ENCODE results near the gene RHOF. TPM values are rescaled to one million over a fixed set of nuclear protein-coding genes. Genes with fewer than 3 reads are reported as not detected.

The RHOF gene
- total and polyA plus RNA-seq, 2 of the 13 experiments (the other 11 are each of a cell fraction or from before 2014, with no cell fraction given) = 14.6 to 32.2 TPM

DNA sequence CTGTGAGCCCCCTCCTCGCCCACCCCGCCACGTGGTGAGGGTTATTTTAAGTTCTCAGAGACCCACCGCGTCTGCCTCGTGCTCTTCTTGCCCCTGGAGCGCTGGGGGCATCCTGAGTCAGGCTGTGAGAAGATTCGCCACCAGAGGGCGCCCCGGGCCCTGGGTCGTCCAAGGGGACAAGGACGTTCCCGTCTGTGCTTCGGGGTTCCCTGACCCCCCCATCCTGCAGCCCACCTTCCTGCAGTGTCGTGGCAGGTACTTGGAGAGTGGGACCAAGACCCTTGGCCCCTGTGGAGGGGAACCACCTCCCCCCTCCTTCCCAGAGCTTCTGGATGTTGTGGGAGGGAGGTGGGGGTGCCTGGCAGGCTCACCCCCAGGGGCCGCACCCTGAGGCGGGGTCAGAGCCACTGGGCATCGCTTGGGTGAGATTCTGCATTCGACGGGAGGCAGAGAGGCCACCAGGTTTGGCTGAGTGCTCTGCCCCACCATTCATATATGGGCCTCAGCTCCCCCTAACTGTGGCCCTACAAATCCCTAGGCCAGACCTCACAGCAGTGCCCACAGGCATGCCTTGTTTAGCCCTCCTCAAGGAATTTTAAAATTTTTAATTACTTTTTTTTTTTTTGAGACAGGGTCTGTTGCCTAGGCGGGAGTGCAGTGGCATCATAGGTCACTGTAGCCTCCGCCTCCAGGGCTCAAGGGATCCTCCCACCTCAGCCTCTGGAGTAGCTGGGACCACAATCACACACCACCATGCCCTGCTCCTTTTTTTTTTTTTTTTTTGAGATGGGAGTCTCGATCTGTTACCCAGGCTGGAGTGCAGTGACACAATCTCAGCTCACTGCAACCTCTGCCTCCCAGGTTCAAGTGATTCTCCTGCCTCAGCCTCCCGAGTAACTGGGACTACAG lies 17.0 kb downstream of the RHOF start (continued):
- TF ChIP-seq EP300 (IDR thresholded peaks at IDR 0.05; ENCODE audit: low read depth in 2 of 2, low read length in 2 of 2) (no peak), EP300 (CRISPR knock-in tag; IDR thresholded peaks at IDR 0.05; ENCODE audit: borderline replicate concordance) (no peak), ZNF891 (CRISPR knock-in tag; IDR thresholded peaks at IDR 0.05) (no peak), ZNF841 (CRISPR knock-in tag; IDR thresholded peaks at IDR 0.05; ENCODE audit: borderline replicate concordance) (no peak), CCAR2 (optimal IDR thresholded peaks at IDR 0.05; ENCODE audit: low read depth, low read length) (no peak), ZNF569 (CRISPR knock-in tag; IDR thresholded peaks at IDR 0.05; ENCODE audit: borderline replicate concordance) (no peak), ZNF34 (CRISPR knock-in tag; IDR thresholded peaks at IDR 0.05; ENCODE audit: borderline replicate concordance) (no peak), YY1 (IDR thresholded peaks at IDR 0.05; ENCODE audit: insufficient read depth, insufficient replicate concordance, low read depth, low read length) (peak; percentile 21), ZNF451 (CRISPR knock-in tag; IDR thresholded peaks at IDR 0.05) (0 out of 2 replicates have a peak, but pooled peaks have one; percentile 35), SMC3 (IDR thresholded peaks at IDR 0.05; ENCODE audit: low read length) (peak; percentile 29; the same call in 1 of the 2 replicates), SMYD3 (CRISPR knock-in tag; IDR thresholded peaks at IDR 0.05) (no peak)
- TF ChIP-seq, protein P1, sequence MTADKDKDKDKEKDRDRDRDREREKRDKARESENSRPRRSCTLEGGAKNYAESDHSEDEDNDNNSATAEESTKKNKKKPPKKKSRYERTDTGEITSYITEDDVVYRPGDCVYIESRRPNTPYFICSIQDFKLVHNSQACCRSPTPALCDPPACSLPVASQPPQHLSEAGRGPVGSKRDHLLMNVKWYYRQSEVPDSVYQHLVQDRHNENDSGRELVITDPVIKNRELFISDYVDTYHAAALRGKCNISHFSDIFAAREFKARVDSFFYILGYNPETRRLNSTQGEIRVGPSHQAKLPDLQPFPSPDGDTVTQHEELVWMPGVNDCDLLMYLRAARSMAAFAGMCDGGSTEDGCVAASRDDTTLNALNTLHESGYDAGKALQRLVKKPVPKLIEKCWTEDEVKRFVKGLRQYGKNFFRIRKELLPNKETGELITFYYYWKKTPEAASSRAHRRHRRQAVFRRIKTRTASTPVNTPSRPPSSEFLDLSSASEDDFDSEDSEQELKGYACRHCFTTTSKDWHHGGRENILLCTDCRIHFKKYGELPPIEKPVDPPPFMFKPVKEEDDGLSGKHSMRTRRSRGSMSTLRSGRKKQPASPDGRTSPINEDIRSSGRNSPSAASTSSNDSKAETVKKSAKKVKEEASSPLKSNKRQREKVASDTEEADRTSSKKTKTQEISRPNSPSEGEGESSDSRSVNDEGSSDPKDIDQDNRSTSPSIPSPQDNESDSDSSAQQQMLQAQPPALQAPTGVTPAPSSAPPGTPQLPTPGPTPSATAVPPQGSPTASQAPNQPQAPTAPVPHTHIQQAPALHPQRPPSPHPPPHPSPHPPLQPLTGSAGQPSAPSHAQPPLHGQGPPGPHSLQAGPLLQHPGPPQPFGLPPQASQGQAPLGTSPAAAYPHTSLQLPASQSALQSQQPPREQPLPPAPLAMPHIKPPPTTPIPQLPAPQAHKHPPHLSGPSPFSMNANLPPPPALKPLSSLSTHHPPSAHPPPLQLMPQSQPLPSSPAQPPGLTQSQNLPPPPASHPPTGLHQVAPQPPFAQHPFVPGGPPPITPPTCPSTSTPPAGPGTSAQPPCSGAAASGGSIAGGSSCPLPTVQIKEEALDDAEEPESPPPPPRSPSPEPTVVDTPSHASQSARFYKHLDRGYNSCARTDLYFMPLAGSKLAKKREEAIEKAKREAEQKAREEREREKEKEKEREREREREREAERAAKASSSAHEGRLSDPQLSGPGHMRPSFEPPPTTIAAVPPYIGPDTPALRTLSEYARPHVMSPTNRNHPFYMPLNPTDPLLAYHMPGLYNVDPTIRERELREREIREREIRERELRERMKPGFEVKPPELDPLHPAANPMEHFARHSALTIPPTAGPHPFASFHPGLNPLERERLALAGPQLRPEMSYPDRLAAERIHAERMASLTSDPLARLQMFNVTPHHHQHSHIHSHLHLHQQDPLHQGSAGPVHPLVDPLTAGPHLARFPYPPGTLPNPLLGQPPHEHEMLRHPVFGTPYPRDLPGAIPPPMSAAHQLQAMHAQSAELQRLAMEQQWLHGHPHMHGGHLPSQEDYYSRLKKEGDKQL (CRISPR knock-in tag; IDR thresholded peaks at IDR 0.05; ENCODE audit: low read depth) = no peak
- TF ChIP-seq, protein P2, sequence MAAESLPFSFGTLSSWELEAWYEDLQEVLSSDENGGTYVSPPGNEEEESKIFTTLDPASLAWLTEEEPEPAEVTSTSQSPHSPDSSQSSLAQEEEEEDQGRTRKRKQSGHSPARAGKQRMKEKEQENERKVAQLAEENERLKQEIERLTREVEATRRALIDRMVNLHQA (CRISPR knock-in tag; IDR thresholded peaks at IDR 0.05) = no peak
- TF ChIP-seq, protein P3, sequence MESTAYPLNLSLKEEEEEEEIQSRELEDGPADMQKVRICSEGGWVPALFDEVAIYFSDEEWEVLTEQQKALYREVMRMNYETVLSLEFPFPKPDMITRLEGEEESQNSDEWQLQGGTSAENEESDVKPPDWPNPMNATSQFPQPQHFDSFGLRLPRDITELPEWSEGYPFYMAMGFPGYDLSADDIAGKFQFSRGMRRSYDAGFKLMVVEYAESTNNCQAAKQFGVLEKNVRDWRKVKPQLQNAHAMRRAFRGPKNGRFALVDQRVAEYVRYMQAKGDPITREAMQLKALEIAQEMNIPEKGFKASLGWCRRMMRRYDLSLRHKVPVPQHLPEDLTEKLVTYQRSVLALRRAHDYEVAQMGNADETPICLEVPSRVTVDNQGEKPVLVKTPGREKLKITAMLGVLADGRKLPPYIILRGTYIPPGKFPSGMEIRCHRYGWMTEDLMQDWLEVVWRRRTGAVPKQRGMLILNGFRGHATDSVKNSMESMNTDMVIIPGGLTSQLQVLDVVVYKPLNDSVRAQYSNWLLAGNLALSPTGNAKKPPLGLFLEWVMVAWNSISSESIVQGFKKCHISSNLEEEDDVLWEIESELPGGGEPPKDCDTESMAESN (CRISPR knock-in tag; conservative IDR thresholded peaks at IDR 0.05) = no peak
- TF ChIP-seq, protein P4, sequence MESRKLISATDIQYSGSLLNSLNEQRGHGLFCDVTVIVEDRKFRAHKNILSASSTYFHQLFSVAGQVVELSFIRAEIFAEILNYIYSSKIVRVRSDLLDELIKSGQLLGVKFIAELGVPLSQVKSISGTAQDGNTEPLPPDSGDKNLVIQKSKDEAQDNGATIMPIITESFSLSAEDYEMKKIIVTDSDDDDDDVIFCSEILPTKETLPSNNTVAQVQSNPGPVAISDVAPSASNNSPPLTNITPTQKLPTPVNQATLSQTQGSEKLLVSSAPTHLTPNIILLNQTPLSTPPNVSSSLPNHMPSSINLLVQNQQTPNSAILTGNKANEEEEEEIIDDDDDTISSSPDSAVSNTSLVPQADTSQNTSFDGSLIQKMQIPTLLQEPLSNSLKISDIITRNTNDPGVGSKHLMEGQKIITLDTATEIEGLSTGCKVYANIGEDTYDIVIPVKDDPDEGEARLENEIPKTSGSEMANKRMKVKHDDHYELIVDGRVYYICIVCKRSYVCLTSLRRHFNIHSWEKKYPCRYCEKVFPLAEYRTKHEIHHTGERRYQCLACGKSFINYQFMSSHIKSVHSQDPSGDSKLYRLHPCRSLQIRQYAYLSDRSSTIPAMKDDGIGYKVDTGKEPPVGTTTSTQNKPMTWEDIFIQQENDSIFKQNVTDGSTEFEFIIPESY (CRISPR knock-in tag; IDR thresholded peaks at IDR 0.05) = peak; percentile 24; the same call in 1 of the 2 replicates

All from HepG2 (cell line).